NCI-H1436 treated with DMSO at 0.1 percent for 48 hours (cell line): ENCODE results near the gene KCNMA1.

Experiments used
- DNase-seq: peaks from one replicate; lab custom pipeline; 2025; lab: John Stamatoyannopoulos, UW

The KCNMA1 gene

DNA sequence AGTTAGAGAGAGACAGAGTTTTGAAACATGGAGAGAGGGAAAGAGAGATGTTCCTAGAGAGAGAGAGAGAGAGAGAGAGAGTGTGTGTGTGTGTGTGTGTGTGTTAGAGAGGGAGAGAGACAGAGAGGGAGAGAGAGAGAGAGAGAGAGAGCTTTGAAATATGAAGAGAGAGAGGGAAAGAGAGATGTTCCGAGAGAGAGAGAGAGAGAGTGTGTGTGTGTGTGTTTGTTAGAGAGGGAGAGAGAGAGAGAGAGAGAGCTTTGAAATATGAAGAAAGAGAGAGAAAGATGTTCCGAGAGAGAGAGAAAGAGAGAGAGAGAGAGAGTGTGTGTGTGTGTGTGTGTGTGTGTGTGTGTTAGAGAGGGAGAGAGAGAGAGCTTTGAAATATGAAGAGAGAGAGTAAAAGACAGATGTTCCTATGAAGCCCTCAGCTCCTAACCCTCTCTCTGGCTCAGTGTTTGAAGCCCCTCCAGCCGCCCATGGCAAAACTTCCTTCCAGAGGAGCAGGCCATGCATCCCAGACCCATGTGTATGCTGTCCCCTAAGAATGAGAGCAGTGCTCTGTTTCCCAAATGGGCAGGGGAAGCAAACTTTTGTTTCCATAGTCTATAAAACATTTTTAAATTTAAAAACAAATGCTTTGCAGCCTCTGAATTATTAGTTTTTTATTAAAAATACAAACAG is 130.9 kb downstream of the KCNMA1 start:
- no peak for DNase-seq

DNA sequence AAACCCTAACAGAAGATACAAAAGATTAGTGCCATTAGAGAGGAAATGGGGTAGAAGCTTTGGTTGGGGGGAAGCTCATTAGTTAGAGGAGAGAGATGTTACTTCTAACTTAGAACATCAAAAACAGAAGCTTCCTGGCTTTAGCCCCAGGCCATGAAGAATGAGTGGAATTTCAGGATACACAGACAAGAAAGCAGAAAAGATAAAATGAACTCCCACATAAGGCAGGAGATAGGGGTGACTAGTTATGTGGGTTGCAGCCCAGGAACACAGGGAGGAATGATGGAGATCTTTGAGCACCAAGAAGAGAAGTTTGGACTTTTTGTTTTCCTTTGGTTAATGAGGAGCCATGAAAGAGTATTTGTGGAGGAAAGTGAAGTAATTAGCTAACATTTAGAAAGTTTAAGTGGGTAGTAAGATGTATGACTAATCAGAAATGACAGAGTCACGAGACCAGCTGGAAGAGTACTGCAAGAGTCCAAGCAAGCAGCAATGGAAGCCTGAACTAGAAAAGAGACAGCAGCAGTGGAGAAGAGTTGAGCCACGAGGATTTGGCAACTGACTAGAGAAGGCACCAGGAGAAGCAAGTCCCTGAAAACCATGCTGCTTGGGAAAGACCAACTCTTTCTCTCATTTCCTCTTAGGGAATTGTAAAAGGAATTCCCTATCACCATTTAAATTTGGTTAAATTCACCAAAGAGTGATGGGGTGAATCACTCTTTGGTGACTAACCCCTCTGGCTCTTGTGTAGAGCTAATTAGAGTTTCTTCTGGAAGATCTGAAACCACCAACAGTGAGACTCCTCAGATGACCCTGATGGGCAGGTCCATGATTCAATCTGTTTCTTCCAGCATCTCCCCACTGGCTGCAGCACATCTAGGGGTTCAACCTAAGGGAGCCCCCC is 131.9 kb downstream of the KCNMA1 start:
- DNase-seq, result no peak

DNA sequence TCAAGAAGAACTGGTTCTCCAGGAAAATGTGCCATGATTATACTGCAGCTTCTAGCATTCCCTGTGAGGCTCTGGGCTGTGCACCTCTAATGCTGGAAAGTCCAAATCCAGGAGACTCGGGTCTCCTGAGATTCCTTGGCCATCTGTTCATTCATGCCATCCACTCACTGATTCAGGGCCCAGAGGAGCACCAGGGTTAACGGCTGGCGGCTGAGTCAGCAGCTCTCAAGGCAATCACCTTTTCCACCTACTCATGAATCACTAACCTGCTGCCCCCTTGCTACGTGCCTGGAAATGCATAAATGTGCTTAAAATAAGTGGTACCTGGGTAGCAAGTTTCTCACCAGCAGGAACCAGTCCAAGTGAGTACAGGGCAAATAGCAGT is 132.7 kb downstream of the KCNMA1 start:
- no peak for DNase-seq

DNA sequence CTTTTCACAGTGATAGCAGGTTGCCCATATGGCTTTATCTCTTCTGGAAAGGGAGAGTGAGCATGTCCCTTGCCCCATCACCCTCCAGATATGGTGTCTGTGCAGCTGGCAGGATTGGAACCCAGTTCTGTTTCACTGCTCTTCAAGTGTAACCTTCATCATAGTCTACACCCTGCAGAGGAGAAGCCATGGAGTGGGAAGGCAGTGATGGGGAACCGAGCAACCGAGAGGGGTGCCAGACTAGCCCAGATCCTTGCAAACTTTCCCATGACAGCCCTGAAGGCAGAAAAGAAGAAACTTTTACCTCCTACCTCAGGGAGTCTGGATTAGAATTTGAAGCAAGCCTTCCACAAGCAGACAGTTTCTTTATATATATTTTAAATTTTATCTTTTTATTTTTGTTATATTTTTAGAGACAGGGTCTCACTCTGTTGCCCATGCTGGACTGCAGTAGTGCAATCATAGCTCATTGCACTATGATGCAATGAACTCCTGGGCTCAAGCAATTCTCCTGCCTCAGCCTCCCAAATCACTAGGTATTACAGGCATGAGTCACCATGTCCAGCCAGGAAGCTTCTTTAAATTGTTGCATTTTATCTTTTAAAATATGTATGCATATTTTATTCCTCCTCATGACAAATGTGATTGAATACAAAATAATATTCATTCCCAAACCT is 133.3 kb downstream of the KCNMA1 start:
- DNase-seq, result no peak

DNA sequence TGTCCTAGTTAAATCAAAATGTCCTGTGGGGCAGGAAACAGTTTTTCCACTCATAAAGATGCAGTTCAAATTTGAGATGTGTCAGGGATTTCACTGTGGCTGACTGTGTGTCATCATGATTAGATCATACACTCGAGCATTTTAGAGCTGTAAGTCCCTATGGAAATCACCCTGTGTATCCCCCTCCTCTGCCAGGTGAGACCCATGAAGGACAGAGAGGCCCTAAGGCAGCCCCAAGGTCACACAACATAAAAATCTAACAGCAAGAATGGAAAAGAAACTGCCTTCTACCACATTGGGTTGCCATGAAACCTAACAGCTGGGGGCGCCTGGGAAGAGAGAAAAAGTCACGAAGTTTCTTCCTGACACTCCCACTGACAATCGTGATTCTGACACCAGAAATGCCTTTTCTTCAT is 135.8 kb downstream of the KCNMA1 start:
- no peak for DNase-seq

DNA sequence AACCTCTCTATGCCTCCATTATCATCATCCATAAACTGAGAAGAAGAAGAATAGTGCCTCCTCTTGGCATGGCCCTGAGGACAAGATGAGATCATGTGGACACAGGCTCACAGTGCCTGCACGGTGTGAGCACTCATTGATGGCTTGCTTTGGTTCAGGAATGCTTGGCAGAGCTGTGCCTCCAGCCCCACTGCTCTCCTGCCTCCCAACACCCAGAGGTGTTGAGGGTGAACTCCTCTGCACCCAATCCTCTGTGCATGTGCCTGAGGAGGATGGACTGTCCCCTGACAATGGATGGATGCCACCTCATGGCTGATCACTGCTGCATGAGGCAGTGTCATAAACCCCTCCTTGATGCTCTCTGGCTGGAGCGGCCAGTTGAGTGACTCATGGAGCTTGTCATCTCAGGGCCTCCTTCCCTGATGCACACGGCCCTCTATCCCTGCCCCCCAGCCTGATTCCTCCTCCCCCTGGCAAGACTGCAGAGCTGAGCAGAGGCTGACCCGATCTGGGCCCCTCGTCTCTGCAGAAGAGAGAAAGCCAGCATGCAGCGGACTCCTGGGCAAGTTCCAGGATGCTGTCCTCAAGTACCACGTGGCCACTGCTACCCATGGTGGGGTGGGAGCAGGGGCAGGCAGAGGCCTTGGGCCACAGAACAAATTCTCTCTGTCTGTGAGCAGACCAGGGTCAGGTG is 136.3 kb downstream of the KCNMA1 start:
- DNase-seq, result no peak

DNA sequence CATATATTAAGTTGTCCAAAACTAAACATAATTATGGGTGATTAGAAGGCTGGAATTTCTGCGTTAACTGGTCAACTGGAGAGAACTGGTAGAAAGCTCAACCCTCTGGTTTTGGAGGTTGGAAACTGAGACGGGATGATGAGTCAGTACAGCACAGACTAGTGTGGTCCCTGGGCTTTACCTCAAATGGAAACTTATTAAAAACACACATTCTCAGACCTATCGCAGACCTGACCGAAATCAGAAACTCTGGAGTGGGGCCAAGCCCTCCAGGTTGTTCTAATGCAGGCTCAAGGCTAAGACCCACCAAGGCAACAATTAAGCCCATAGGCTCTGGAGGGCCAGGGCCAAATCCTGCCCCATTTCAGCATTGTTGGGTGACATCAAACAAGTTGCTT is 136.9 kb downstream of the KCNMA1 start:
- DNase-seq, result no peak

DNA sequence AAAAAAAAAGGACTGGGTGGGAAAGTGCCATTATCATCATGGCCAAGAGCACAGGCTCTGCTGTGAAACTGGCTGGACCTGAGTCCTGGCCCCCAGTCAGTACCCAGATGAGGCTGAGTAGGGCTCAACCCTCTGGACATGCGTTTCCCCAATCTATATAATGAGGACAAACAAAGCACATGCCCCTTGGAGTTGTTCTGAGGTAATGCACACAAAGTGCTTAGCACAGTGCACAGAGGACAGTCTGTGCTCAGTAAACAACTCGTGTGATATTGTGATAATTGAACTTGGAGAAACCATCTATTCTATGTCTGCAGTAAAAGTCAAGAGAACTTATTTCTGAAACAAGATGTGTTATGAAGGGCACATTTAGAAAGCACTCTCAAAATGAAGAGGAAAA is 138.8 kb downstream of the KCNMA1 start:
- DNase-seq, result no peak

DNA sequence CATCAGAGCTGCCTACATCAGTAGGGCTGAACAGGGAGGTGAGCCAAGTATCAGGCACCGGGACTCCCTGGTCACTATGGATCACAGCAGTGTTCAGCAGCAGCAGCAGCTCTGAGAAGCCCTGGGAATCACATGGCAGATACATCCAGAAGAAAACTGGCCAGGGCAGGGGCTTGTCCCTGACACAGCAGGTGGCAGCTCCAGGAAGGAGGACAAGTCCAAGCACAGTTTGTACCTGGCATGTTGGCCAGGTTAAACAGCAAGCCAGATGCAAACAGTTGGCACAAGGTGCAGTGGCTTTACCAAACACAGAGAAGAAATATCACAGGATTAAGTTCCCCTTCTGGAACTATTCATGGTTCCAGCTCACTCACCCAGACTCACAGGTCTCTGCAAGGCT is 139.4 kb downstream of the KCNMA1 start:
- DNase-seq, result no peak

DNA sequence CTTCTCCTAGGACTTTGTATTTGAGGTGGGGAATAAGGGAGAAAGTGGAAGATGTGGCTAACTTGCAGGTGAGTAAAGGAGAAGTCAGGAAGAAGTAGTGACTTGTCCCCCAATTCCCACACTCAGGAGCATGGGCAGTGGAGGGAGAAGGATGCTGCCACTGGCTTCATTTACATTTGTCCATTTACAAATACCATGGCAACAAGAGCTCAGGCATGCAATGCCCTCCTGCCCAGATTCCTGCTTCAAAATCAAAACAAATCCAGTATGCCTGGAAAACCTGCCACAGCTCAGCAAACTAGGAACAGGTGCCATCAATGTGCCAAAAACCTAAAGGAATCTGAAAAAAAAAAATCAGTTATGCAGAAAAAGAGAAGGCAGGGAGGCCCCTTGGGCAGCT is 139.9 kb downstream of the KCNMA1 start:
- no peak for DNase-seq

DNA sequence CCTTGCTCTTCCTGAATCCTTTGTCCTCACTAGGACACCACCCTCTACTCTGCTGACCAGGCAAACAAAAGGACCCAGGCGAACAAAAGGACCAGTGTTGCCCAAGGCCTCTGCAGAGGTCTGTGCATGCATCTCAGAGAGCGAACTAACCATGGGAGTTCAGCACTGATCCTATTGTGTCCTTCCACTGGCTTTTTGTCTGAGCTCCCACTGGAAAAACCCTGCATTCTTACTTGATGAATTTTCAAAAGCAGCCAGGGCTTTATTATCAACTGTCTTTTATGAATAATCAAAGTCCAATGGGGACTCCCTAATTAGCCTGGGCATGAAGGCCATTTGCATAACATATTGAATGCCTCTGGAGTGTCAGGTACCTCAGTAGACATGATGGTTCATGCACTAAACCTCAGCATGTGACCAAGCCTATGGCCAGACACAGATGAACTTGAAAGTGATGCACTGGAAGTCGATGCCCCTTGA is 140.6 kb downstream of the KCNMA1 start:
- no peak for DNase-seq

DNA sequence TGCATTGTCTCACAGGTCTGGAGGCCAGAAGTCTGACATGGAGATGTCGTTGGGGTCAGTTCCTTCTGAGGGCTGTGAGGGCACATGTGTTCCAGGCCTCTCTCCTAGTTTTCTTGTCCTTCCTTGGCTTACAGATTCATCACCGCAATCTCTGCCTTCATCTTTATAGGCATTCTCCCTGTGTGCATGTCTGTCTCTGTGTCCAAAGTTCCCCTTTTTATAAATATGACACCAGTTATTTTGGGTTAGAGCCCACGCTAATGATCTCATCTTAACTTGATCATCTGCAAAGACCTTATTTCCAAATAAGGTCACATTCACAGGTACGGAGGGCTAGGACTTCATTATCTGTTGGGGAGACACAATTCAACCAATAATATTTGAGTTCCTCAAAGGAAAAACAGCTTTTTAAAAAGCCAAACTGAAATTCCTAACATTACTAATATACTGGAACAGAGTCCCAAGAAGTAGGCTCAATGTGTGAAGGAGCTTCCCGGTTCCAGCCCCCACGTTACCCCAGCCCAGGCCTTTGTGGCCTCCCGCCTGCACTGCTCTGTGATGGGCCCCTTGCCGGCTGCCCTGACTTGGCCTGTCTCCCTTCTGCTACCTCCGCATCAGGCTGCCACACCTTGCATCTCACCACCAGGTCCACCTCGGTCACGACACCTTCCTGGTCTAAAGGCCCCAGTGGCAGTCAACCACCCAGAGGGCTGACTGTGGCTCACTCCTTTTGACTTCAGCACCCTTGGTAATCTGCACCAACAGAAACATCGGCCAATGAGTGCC is 142.7 kb downstream of the KCNMA1 start:
- DNase-seq, result no peak

DNA sequence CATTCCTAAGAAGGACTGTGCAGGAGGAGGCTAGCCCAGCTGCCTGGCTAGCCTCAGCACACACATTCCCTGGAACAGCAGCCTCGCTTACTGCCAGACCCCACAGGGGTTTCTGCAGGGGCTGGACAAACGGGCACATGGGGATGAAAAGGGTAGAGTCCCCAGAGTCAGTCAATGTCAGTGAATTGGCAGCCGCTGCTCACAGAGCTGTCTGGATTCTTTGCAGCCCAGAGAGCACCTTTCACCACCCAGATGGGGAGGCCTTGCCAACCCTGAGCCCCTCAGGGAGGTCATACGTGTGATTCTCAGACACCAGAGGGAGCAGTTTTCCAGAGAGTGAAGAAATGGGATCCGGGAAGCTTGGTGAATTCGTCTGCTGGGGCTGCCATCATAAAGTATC is 143.3 kb downstream of the KCNMA1 start:
- DNase-seq, result no peak

DNA sequence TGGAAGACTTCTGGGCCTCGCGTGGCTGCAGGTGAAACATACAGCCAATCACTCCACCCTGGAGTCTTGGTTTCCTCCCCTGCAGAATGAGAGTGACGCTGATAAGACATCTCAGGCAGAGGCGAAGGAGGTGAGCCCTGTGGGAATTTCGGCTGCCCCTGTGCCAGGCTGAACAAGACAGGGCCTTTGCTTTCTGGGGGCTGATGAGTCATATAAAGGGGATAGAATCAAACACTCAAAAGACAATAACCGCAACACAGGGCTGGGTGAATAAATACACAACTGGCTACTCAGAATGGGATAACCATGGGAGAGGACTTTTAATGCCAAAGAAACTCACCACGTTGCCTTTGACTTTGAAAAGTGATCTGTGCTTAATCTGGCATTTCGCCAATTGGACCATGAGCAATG is 143.8 kb downstream of the KCNMA1 start:
- no peak for DNase-seq

DNA sequence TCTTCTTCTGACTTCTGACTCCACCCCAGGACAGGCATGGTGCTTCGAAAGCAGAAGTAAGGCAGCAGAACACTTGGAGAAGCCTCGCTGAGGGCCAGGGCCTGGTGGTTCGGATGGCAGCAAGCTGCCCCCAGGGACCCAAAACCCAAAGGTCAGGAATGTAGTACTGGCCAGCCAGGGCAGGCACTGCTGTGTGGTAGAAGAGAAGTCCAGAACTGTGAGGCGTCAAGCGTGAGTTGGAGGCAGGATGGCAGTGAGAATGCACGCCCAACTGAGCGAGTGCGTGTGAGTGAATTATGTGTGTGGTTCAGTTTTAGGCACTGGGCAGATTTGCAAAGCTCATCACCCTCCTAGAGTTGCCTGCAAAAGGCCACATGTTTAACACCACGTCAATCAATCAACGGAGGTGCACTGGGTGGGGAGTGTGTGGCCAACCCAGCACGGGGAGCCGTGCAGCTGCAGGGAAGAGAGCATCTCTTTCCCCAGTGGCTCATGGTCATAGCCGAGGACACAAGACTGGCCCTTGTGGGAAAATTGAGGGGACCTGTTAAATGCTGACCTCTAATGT is 144.3 kb downstream of the KCNMA1 start:
- DNase-seq, result no peak

DNA sequence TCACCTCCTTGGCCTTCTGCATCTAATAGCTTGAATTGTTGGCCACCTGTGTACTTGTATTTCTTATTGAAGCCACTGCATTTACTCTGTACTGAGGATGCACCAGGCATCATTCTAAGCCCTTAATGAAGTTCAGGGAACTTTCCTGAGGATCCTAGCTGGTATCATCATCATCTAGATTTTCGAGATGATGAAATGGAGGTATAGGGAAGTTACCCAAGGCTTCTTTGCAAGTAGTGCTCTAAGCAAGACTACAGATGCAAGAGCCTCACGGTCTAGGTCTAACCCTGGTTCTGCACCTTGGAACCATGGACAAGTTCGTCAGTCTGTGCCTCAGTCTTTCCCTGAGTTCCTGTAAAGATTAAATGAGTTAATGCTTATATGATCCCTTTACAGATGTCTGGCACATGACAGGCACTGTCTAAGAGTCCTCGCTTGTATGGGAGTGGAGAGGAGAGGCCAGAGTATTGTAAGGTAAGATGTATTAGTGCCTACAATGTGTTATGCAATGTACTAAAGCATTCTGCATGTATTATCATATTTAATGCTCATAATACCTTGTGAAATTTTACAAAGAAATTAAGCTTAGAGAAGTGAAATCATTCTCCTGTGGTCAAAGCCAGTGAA is 145.1 kb downstream of the KCNMA1 start:
- DNase-seq, result no peak

DNA sequence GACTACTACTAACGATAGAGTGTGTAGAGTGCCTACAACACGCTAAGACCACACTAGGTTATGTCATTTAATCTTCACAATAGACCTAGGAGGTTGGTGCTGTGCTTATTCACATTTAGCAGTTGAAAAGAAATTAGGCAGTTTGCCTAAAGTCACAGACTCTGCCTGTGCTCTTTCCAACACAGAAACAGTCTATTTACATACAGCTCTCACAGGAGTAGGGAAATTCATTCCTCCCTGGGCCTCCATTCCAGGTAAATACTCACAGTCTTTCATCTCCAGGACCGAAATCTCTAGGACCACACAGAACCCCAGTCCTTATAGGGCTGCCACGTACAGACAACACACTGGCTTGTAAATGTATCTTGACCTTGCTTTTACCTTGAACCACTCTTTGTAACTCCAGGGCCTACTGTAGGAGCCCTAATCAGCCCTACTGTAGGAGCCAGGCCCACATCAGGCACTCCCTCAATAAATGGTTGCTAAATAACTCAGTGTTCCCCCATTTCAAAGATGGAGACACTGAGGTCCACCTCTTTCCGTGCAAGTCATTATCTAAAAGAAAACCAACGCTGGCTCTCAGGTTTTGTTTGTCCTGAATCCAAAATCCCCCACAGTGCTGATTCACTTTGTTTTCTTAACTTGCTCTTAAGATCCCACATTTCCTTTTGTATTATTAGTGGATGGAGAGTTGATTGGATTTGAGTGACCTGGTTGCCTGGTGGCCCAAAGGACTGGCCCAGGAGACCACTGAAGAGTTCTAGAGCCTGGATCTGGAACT is 146.9 kb downstream of the KCNMA1 start:
- no peak for DNase-seq

DNA sequence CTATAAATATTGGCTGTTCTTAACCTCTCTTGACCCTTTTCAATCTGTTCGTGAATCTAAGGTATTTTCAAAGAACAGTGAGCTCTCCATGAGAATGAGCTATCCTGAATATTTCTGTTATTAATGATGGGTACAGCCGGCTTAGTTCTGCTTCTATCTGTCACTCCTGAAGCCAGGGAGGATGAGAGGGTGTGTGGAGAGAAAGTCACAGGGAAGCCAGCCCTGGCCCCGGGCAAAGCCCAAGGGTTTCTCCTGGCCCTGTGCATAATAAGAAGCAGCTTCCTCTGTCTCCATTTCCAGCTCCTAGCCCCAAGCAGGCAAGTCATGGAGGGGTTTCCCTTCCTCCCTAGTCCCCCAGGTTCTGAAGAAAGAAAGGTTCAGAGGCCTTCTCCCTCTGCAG is 151.1 kb downstream of the KCNMA1 start:
- DNase-seq, result no peak

DNA sequence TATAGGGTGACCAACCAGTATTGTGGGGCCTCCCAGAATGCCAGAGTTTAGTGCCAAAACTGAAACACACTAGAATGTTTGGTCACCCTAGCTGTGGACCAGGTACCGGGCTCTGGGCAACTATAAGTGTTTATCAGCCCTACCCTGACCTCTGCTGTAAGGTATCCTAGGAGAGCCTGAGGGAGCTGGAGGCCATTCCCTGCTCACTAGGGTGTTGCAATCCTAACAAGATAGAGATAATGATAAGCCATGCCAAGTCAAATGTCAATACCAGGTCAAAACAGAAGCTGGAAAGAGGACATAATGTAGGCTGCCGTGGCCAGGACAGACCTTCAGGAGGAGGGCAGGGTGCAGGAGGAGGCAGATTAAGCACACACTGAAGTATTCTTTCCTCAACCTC is 151.8 kb downstream of the KCNMA1 start:
- DNase-seq, result no peak

DNA sequence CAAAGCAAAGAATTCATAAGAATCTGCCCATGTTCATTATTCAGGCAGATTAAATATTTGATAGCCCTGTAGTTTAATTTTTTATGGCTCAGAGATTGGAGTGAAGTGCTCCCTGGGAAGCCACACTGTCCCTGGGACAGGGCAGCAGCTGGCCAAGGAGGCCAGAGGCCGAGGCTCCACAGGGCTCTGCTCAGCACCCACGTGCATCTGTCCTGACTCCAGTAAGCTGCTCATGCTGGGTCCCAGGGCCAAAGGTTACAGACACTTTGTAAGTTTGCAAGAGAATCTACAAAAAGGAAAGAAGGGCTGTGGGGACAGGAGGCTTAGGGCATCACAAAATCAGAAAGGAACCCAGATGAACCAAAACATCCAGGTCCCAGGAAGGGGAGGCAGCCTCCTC is 155.5 kb downstream of the KCNMA1 start:
- no peak for DNase-seq
